Ovary (tissue), 9 donors: ENCODE measurements around the gene ARFRP1. TPM values are rescaled to one million over a fixed set of nuclear protein-coding genes. Genes with fewer than 3 reads are reported as not detected.
A peak's percentile ranks its signal among the peaks of the same experiment; 100 is the strongest.

ENCODE experiments used
- DNase-seq, 5 donors: peaks; one replicate each; pipeline ENCODE4 v3.0.0-alpha.2; 2019 to 2020
- H3K27ac ChIP-seq, 2 donors: fragments of 200-600 bp; one replicate each; pipeline versions ENCODE4 v1.5.1 to v1.8.0; 2019 to 2022
- H3K27me3 ChIP-seq: fragments of 200-600 bp; one replicate; pipeline ENCODE4 v1.8.0; 2022
- H3K36me3 ChIP-seq: fragments of 200-600 bp; sonication (generic); one replicate; pipeline ENCODE4 v1.5.1; 2019
- H3K4me1 ChIP-seq: one replicate; pipeline ENCODE4 v1.8.1; 2013; ENCODE audit warnings: mild to moderate bottlenecking, moderate library complexity; ENCODE audit not compliant: insufficient read depth
- H3K4me3 ChIP-seq: fragments of 200-600 bp; sonication (generic); one replicate; pipeline ENCODE4 v1.5.1; 2017
- H3K9me3 ChIP-seq, 2 donors: fragments of 200-600 bp in 1 of 2; sonication (generic) in 1 of 2; one replicate each; pipeline versions ENCODE4 v1.5.1 to v1.8.1; 2013 to 2019; ENCODE audit warnings: mild to moderate bottlenecking in 1 of 2, moderate library complexity in 1 of 2
- EP300 ChIP-seq: sonication (generic); formaldehyde crosslinking; IDR thresholded peaks from one replicate; pipeline ENCODE4 v1.6.1; 2017; ENCODE audit warnings: antibody characterized with exemption
- POLR2A ChIP-seq: fragments of 450-650 bp; IDR thresholded peaks from one replicate; pipeline ENCODE4 v1.6.1; 2017; ENCODE audit warnings: antibody characterized with exemption, mild to moderate bottlenecking, moderate library complexity
- WGBS, 3 donors: extraction: QIAGEN DNeasy Blood & Tissue Kit in 1 of 3; methylation state at CpG; one replicate each; pipeline versions ENCODE4 v1.1.5 to v1.1.7; 2013 to 2017; 5-methylcytosine and 5-hydroxymethylcytosine counted together
- intact Hi-C, 4 donors: fragments of 100-400 bp; cut with DNase I; formaldehyde crosslinking; loops; one replicate each; pipeline versions ENCODE4 v1.11.0 to v1.15.1; 2022 to 2023
- polyA plus RNA-seq, 2 donors: library from polyadenylated mRNA; stranded (reverse); fragments of 200-250 nt in 1 of 2; fragments of 350-450 nt in 1 of 2; fragmentation: Illumina TruSeq in 1 of 2; extraction: RNeasy Lipid Tissue Mini Kit (QIAGEN cat#74804) in 1 of 2; gene quantifications; one replicate each; pipeline ENCODE4 v1.2.3, GENCODE V29; 2013 to 2014
- total RNA-seq, 7 donors: library from RNA; depleted of rRNA in 2 of 7; stranded (reverse); fragments of >200 nt in 2 of 7; fragmentation: NEBNext Ultra II Directional in 3 of 7; extraction: Animal tissue kit (Norgen Biotek cat#: 25700) in 3 of 7; gene quantifications; one replicate each; pipeline versions ENCODE4 v1.1.0 to v1.2.4, GENCODE V29; 2016 to 2023
- TF ChIP-seq, protein P1 (sequence below), 3 donors: fragments of 450-650 bp in 2 of 3; fragments of 200-600 bp in 1 of 3; IDR thresholded peaks; one replicate each; pipeline versions ENCODE4 v1.5.1 to v1.8.0; 2016 to 2022; ENCODE audit warnings: antibody characterized with exemption in 3 of 3, mild to moderate bottlenecking in 1 of 3
- donor health status: DM: no; HTN: no; CAD: no; lungs with moderate emphysema.
- donor health status: DM: no; HTN: no; CAD: no.
- donor health status: Bipolar disorder and iron deficiency.
- donor health status: DM: yes; HTN: yes; CAD: no.
- donor health status: DM: no; HTN: no; CAD: no.
- donor health status: DM: yes; HTN: yes; CAD: no.

Gene ARFRP1
- total and polyA plus RNA-seq, 9 donors: 15.3 to 59.5 (median 47.2) TPM

DNA sequence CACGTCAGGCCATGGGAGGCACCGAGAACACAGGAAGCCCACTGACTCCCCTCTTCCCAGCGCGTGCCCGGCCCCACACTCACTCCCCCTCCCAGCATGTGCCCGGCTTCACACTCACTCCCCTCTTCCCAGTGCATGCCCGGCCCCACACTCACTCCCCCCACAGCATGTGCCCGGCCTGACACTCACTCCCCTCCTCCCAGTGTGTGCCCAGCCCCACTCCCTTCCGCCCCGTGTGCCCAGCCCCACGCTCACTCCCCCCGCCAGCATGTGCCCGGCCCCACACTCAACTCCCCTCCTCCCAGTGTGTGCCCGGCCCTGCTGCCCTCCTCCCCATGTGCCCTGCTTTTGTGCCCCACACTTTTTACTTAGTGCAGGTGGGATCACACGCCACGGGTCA lies 39.9 kb downstream of the ARFRP1 start:
- intact Hi-C loops: no loop called here
- Histone ChIP-seq H3K27me3 (no peaks in the 10 kb centered on the region), H3K9me3 (no peaks in the 10 kb centered on the region), H3K36me3 (no peaks in the 10 kb centered on the region), H3K4me1 (no peaks in the 10 kb centered on the region), H3K27ac (no peak overlapping the region), H3K4me3 (no peak overlapping the region)
- no peak for DNase-seq
- 89 to 92% (median 90%) methylated on average over 16 of the region's 16 CpGs for WGBS, 3 donors
- TF ChIP-seq, protein P1, sequence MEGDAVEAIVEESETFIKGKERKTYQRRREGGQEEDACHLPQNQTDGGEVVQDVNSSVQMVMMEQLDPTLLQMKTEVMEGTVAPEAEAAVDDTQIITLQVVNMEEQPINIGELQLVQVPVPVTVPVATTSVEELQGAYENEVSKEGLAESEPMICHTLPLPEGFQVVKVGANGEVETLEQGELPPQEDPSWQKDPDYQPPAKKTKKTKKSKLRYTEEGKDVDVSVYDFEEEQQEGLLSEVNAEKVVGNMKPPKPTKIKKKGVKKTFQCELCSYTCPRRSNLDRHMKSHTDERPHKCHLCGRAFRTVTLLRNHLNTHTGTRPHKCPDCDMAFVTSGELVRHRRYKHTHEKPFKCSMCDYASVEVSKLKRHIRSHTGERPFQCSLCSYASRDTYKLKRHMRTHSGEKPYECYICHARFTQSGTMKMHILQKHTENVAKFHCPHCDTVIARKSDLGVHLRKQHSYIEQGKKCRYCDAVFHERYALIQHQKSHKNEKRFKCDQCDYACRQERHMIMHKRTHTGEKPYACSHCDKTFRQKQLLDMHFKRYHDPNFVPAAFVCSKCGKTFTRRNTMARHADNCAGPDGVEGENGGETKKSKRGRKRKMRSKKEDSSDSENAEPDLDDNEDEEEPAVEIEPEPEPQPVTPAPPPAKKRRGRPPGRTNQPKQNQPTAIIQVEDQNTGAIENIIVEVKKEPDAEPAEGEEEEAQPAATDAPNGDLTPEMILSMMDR (IDR thresholded peaks at IDR 0.05): no peak
- no peak for TF ChIP-seq POLR2A
- no peak for TF ChIP-seq EP300

- no peak overlapping the region for H3K4me3 ChIP-seq
- intact Hi-C loops: no loop called here
- H3K9me3 ChIP-seq: no peaks in the 10 kb centered on the region
- H3K27ac ChIP-seq: no peak overlapping the region
- 89 to 93% (median 93%) methylated on average over 7 to 14 of the region's 14 CpGs for WGBS, 3 donors
- no peaks in the 10 kb centered on the region for H3K36me3 ChIP-seq
- no peaks in the 10 kb centered on the region for H3K27me3 ChIP-seq
- no peak for DNase-seq
- H3K4me1 ChIP-seq: no peaks in the 10 kb centered on the region
- TF ChIP-seq EP300 (no peak), POLR2A (no peak)
- TF ChIP-seq, protein P1 (IDR thresholded peaks at IDR 0.05): no peak
Observed at GRCh38 chr20:63665708-63666107, 42.1 kb downstream of the ARFRP1 start.

DNA sequence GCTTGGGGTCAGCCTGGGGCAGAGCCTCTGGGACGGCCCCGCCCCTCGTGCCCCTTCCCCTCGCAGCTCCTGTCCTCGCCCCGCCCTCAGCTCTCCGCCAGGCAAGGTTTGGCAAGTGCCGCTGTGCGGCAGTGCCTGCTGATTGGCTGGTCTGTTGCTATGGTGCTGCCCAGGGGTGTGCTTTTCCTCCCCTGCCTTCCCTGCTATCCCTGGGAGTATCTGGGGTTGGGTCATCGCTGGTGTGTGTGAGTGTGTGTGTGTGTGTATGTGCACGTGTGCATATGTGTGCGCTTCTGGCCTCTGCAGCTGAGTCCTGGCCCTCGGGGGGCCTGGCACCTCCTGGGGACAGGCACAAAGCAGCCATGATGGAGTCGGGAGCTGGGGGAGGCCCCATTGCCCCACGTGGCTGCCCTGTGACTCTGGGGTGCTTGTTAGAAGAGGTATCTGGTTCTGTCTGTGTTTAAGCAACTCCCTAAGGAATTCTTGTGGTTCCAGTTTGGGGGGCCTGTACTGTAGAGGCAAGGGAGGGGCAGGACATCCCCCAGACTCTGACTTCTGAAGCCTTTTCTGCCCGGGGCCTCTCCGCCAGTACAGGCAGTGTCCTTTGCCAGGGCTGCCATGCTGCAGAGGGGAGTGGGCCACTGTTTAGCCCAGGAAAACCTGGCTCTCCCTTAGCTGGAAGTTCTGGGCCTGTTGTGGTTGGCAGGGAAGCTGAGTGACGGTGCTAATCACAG lies 42.7 kb downstream of the ARFRP1 start:
- no peaks in the 10 kb centered on the region for H3K36me3 ChIP-seq
- H3K4me1 ChIP-seq: no peaks in the 10 kb centered on the region
- WGBS, 3 donors: 50 to 66% (median 52%) methylated on average over 17 to 18 of the region's 18 CpGs
- intact Hi-C loops: no loop called here
- H3K4me3 ChIP-seq: no peak overlapping the region
- H3K27me3 ChIP-seq: no peaks in the 10 kb centered on the region
- H3K27ac ChIP-seq: no peak overlapping the region
- DNase-seq: peak in 2 of 5 donors; percentile 26 to 54
- no peaks in the 10 kb centered on the region for H3K9me3 ChIP-seq
- TF ChIP-seq, protein P1 (IDR thresholded peaks at IDR 0.05): no peak
- TF ChIP-seq EP300 (no peak), POLR2A (no peak)

- 79 to 90% (median 83%) methylated on average over 15 to 22 of the region's 22 CpGs for WGBS, 3 donors
- DNase-seq: no peak
- H3K27me3 ChIP-seq: no peaks in the 10 kb centered on the region
- peaks cover 2% of the 10 kb centered on the region for H3K4me1 ChIP-seq
- intact Hi-C loops: no loop called here
- TF ChIP-seq POLR2A (no peak), EP300 (no peak)
- TF ChIP-seq, protein P1 (IDR thresholded peaks at IDR 0.05): no peak
- H3K9me3 ChIP-seq: no peaks in the 10 kb centered on the region
- no peaks in the 10 kb centered on the region for H3K36me3 ChIP-seq
- H3K4me3 ChIP-seq: no peak overlapping the region
- H3K27ac ChIP-seq: no peak overlapping the region
Observed at GRCh38 chr20:63664143-63664851, 43.5 kb downstream of the ARFRP1 start.
